Measurements from ENCODE around the gene GNPTAB.

GNPTAB gene

GRCh38 chr12:101806265-101806664 lies 24.5 kb downstream of the GNPTAB start:
- H3K4me3 ChIP-seq (ENCODE audit: low read depth, low read length), result no peak overlapping the region
- no peak for TF ChIP-seq CTCF (IDR thresholded peaks at IDR 0.05)
- no peaks in the 10 kb centered on the region for H3K4me1 ChIP-seq
- no peak overlapping the region for H2AFZ ChIP-seq
- H3K9ac ChIP-seq, result no peak overlapping the region
- no peaks in the 10 kb centered on the region for H3K36me3 ChIP-seq (ENCODE audit: control insufficient read depth, insufficient read depth, low read length)
- H3K79me2 ChIP-seq, result no peaks in the 10 kb centered on the region
- no peak overlapping the region for H3K27ac ChIP-seq
- no peaks in the 10 kb centered on the region for H3K9me3 ChIP-seq (ENCODE audit: control insufficient read depth, low read length)
- H3K27me3 ChIP-seq (ENCODE audit: control insufficient read depth, insufficient read depth, low read length), result no peaks in the 10 kb centered on the region
- H3K4me2 ChIP-seq (ENCODE audit: low read length), result no peak overlapping the region

- no peaks in the 10 kb centered on the region for H3K9me3 ChIP-seq (ENCODE audit: control insufficient read depth, low read length)
- H3K4me1 ChIP-seq, result no peaks in the 10 kb centered on the region
- H2AFZ ChIP-seq, result no peak overlapping the region
- no peaks in the 10 kb centered on the region for H3K79me2 ChIP-seq
- no peak overlapping the region for H3K4me2 ChIP-seq (ENCODE audit: low read length)
- TF ChIP-seq CTCF (IDR thresholded peaks at IDR 0.05), result no peak
- H3K4me3 ChIP-seq (ENCODE audit: low read depth, low read length), result no peak overlapping the region
- no peak overlapping the region for H3K9ac ChIP-seq
- H3K27ac ChIP-seq, result no peak overlapping the region
- H3K36me3 ChIP-seq (ENCODE audit: control insufficient read depth, insufficient read depth, low read length), result no peaks in the 10 kb centered on the region
- no peaks in the 10 kb centered on the region for H3K27me3 ChIP-seq (ENCODE audit: control insufficient read depth, insufficient read depth, low read length)
Measured at GRCh38 chr12:101804409-101804808, 26.4 kb downstream of the GNPTAB start.

GRCh38 chr12:101803978-101804377 lies 26.8 kb downstream of the GNPTAB start:
- Histone ChIP-seq H3K4me3 (ENCODE audit: low read depth, low read length) (no peak overlapping the region), H3K4me2 (ENCODE audit: low read length) (no peak overlapping the region), H3K27me3 (ENCODE audit: control insufficient read depth, insufficient read depth, low read length) (no peaks in the 10 kb centered on the region), H3K4me1 (no peaks in the 10 kb centered on the region), H3K27ac (no peak overlapping the region), H3K9ac (no peak overlapping the region), H3K36me3 (ENCODE audit: control insufficient read depth, insufficient read depth, low read length) (no peaks in the 10 kb centered on the region), H2AFZ (no peak overlapping the region), H3K79me2 (no peaks in the 10 kb centered on the region), H3K9me3 (ENCODE audit: control insufficient read depth, low read length) (no peaks in the 10 kb centered on the region)
- no peak for TF ChIP-seq CTCF (IDR thresholded peaks at IDR 0.05)

GRCh38 chr12:101802486-101802885 lies 28.3 kb downstream of the GNPTAB start:
- Histone ChIP-seq H3K27ac (no peak overlapping the region), H3K27me3 (ENCODE audit: control insufficient read depth, insufficient read depth, low read length) (no peaks in the 10 kb centered on the region), H3K4me3 (ENCODE audit: low read depth, low read length) (no peak overlapping the region), H3K4me1 (no peaks in the 10 kb centered on the region), H3K9ac (no peak overlapping the region), H3K4me2 (ENCODE audit: low read length) (no peak overlapping the region), H2AFZ (no peak overlapping the region), H3K36me3 (ENCODE audit: control insufficient read depth, insufficient read depth, low read length) (no peaks in the 10 kb centered on the region), H3K79me2 (no peaks in the 10 kb centered on the region), H3K9me3 (ENCODE audit: control insufficient read depth, low read length) (no peaks in the 10 kb centered on the region)
- no peak for TF ChIP-seq CTCF (IDR thresholded peaks at IDR 0.05)

GRCh38 chr12:101799774-101800173 lies 31.0 kb downstream of the GNPTAB start:
- TF ChIP-seq CTCF (IDR thresholded peaks at IDR 0.05), result no peak
- no peak overlapping the region for H3K27ac ChIP-seq
- no peak overlapping the region for H3K4me3 ChIP-seq (ENCODE audit: low read depth, low read length)
- no peaks in the 10 kb centered on the region for H3K27me3 ChIP-seq (ENCODE audit: control insufficient read depth, insufficient read depth, low read length)
- no peak overlapping the region for H3K9ac ChIP-seq
- H3K36me3 ChIP-seq (ENCODE audit: control insufficient read depth, insufficient read depth, low read length), result no peaks in the 10 kb centered on the region
- H3K4me2 ChIP-seq (ENCODE audit: low read length), result no peak overlapping the region
- no peak overlapping the region for H2AFZ ChIP-seq
- H3K79me2 ChIP-seq, result no peaks in the 10 kb centered on the region
- H3K9me3 ChIP-seq (ENCODE audit: control insufficient read depth, low read length), result no peaks in the 10 kb centered on the region
- no peaks in the 10 kb centered on the region for H3K4me1 ChIP-seq
